ENCODE data around the gene HDAC11. TPM values are rescaled to one million over a fixed set of nuclear protein-coding genes. Genes with fewer than 3 reads are reported as not detected.

The HDAC11 gene
- total RNA-seq, 1 experiment from 2014 or later, result 1.0 TPM

DNA sequence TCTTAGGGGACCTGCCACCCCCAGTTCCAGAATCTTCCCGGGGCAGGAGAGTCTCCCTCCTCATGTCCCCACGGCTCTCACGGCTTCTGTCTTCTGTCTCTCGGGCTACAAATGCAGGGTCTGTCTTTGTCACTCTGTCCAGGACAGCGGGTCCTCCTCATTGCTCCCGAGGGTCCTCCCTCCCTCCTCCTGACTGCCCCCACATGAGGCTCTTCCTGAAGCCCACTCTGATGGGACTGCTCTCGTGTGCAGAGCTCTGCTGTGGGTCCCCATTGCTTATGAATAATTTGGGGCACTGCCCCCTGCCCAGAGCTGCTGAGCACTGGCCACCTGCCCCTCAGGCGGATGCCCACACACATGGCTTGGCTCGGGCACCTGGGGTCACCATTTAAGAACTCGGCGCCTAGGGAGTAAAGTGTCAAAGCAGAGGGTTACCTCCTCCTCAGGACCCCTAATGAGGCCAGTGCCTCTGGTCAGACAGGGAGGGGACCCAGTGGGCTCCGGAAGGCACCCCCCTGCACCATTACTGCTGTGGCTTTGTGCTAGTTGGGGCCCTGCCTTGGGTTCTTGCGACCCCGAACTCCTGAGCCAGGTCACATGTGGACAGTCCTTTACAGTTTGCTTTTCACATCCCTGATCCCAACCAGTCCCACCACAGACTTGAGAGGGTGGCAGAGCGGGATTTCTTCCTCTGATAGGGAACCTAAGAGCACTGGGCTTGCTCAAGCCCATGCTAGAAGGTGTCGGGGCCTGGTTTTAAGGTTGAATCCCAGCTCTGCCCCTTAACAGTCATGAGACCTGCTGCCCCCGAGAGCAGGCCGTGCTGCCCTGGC, 22.1 kb downstream of the HDAC11 start:
- BruUV-seq (replicated peaks), result no TSS peak
- CTCF ChIA-PET, result interaction anchor here (1.4 kb wide), 1 partner anchor 146 kb away, joined by 4 read pairs; no protein-coding TSS in a partner anchor
- H3K4me1 ChIP-seq (ENCODE audit: insufficient read depth, low read length, poor library complexity, severe bottlenecking), result no peaks in the 10 kb centered on the region
- no peak for DNase-seq (ENCODE audit: low spot score)
- no peaks in the 10 kb centered on the region for H3K9me3 ChIP-seq (ENCODE audit: low read depth, low read length, poor library complexity, severe bottlenecking)
- H3K36me3 ChIP-seq (ENCODE audit: insufficient read depth, low read length, poor library complexity, severe bottlenecking), result no peaks in the 10 kb centered on the region
- H3K27me3 ChIP-seq (replicated peaks; ENCODE audit: insufficient read depth, low read depth, low read length, poor library complexity), result no peaks in the 10 kb centered on the region
- intact Hi-C loops (cut with micrococcal nuclease; ENCODE audit: unreplicated experiment), result no loop called here
- no peak overlapping the region for H3K4me3 ChIP-seq (ENCODE audit: low read depth, low read length, poor library complexity, severe bottlenecking)
- TF ChIP-seq, protein P1, sequence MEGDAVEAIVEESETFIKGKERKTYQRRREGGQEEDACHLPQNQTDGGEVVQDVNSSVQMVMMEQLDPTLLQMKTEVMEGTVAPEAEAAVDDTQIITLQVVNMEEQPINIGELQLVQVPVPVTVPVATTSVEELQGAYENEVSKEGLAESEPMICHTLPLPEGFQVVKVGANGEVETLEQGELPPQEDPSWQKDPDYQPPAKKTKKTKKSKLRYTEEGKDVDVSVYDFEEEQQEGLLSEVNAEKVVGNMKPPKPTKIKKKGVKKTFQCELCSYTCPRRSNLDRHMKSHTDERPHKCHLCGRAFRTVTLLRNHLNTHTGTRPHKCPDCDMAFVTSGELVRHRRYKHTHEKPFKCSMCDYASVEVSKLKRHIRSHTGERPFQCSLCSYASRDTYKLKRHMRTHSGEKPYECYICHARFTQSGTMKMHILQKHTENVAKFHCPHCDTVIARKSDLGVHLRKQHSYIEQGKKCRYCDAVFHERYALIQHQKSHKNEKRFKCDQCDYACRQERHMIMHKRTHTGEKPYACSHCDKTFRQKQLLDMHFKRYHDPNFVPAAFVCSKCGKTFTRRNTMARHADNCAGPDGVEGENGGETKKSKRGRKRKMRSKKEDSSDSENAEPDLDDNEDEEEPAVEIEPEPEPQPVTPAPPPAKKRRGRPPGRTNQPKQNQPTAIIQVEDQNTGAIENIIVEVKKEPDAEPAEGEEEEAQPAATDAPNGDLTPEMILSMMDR (conservative IDR thresholded peaks at IDR 0.05; ENCODE audit: low read depth, low read length), result no peak
- no peak for TF ChIP-seq EZH2 (IDR thresholded peaks at IDR 0.05; ENCODE audit: borderline replicate concordance, low read depth, low read length, poor library complexity, severe bottlenecking)
- POLR2A ChIA-PET (ENCODE audit: low non-redundant PET), result no interaction called here
- no peak overlapping the region for H3K27ac ChIP-seq (ENCODE audit: low read depth, low read length, poor library complexity, severe bottlenecking)

DNA sequence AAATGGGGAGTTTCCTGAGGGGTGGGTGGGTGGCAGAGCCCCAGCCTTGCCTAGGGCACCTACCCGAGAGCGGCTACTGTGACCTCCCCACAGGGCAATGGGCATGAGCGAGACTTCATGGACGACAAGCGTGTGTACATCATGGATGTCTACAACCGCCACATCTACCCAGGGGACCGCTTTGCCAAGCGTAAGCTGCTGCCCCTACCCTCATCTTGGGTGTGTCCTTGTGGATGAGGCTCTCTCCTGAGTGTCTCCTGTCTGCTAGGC, 22.6 kb downstream of the HDAC11 start:
- POLR2A ChIA-PET (ENCODE audit: low non-redundant PET), result no interaction called here
- no peak for DNase-seq (ENCODE audit: low spot score)

DNA sequence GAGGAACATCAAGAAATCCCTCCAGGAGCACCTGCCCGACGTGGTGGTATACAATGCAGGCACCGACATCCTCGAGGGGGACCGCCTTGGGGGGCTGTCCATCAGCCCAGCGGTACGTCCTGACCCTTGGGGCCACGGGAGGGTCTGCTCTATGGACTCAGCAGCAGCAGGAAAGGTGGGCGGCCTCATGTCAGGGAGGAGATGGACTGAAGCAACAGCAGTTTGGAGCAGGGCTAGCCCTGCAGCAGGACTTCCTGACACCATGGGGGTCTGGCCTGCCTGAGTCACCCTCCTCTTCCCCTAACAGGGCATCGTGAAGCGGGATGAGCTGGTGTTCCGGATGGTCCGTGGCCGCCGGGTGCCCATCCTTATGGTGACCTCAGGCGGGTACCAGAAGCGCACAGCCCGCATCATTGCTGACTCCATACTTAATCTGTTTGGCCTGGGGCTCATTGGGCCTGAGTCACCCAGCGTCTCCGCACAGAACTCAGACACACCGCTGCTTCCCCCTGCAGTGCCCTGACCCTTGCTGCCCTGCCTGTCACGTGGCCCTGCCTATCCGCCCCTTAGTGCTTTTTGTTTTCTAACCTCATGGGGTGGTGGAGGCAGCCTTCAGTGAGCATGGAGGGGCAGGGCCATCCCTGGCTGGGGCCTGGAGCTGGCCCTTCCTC, 24.2 kb downstream of the HDAC11 start:
- POLR2A ChIA-PET (ENCODE audit: low non-redundant PET), result no interaction called here
- no peaks in the 10 kb centered on the region for H3K36me3 ChIP-seq (ENCODE audit: insufficient read depth, low read length, poor library complexity, severe bottlenecking)
- no peak for DNase-seq (ENCODE audit: low spot score)
- CTCF ChIA-PET, result no interaction called here
- TF ChIP-seq, protein P1 (conservative IDR thresholded peaks at IDR 0.05; ENCODE audit: low read depth, low read length), result no peak
- TF ChIP-seq EZH2 (IDR thresholded peaks at IDR 0.05; ENCODE audit: borderline replicate concordance, low read depth, low read length, poor library complexity, severe bottlenecking), result no peak
- no peaks in the 10 kb centered on the region for H3K27me3 ChIP-seq (replicated peaks; ENCODE audit: insufficient read depth, low read depth, low read length, poor library complexity)
- no TSS peak for BruUV-seq (replicated peaks)
- H3K4me1 ChIP-seq (ENCODE audit: insufficient read depth, low read length, poor library complexity, severe bottlenecking), result no peaks in the 10 kb centered on the region
- no peak overlapping the region for H3K4me3 ChIP-seq (ENCODE audit: low read depth, low read length, poor library complexity, severe bottlenecking)
- no peaks in the 10 kb centered on the region for H3K9me3 ChIP-seq (ENCODE audit: low read depth, low read length, poor library complexity, severe bottlenecking)
- intact Hi-C loops (cut with micrococcal nuclease; ENCODE audit: unreplicated experiment), result no loop called here
- no peak overlapping the region for H3K27ac ChIP-seq (ENCODE audit: low read depth, low read length, poor library complexity, severe bottlenecking)

More for the DNA sequence above, 22.6 kb downstream of the HDAC11 start:
- TF ChIP-seq, protein P1 (conservative IDR thresholded peaks at IDR 0.05; ENCODE audit: low read depth, low read length), result no peak
- TF ChIP-seq EZH2 (IDR thresholded peaks at IDR 0.05; ENCODE audit: borderline replicate concordance, low read depth, low read length, poor library complexity, severe bottlenecking), result no peak
- intact Hi-C loops (cut with micrococcal nuclease; ENCODE audit: unreplicated experiment), result no loop called here
- no peaks in the 10 kb centered on the region for H3K4me1 ChIP-seq (ENCODE audit: insufficient read depth, low read length, poor library complexity, severe bottlenecking)
- no peaks in the 10 kb centered on the region for H3K27me3 ChIP-seq (replicated peaks; ENCODE audit: insufficient read depth, low read depth, low read length, poor library complexity)
- H3K36me3 ChIP-seq (ENCODE audit: insufficient read depth, low read length, poor library complexity, severe bottlenecking), result no peaks in the 10 kb centered on the region
- H3K9me3 ChIP-seq (ENCODE audit: low read depth, low read length, poor library complexity, severe bottlenecking), result no peaks in the 10 kb centered on the region
- BruUV-seq (replicated peaks), result no TSS peak
- CTCF ChIA-PET, result no interaction called here
- no peak overlapping the region for H3K27ac ChIP-seq (ENCODE audit: low read depth, low read length, poor library complexity, severe bottlenecking)
- no peak overlapping the region for H3K4me3 ChIP-seq (ENCODE audit: low read depth, low read length, poor library complexity, severe bottlenecking)
